Measurements from ENCODE around the gene GLG1. TPM values are rescaled to one million over a fixed set of nuclear protein-coding genes. Genes with fewer than 3 reads are reported as not detected.
"Not testable (repeated sequence)": the region's sequence is repeated elsewhere in the genome, so short reads cannot be mapped to it uniquely, and the experiment has no call there.

GLG1 gene
- total RNA-seq, 1 donor from 2014 or later, result 102 TPM

DNA sequence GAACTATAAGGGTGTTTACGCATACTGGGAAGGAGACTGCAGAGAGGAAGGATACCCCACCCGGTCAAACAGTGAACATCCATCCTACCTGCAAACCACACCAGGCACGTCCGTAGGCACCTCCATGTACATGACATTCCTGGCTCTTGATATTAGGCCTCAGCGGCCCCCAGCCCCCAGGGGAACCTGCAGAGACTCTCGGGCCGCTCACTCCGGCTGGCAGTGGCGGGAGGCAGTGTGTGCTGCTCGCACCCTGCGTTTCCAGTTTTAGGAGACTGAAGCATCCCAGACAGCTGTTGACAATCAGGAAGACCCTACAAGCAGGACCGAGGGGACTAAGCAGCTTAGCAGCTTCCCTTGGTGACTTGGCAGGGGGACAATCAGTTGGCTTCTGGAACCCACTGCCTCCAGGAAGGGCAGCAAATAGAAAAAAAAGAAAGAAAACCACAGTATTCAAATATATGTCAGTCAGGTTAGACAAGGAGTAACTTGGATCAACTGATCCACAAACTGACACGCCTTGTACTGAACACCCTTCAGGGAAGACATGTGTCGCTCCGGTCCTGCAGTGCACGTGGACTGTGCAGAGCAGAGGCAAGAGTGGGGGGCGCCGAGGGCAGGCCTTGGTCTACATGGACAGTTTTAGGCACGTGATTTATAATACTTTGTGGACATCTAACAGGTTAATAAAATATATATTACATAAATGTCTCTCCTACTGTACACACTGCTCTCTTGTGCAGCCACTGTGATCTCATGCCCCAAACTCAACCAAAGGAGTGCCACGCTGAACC is 155.8 kb downstream of the GLG1 start:
- peak; percentile 68 for DNase-seq (ENCODE audit: low spot score)

DNA sequence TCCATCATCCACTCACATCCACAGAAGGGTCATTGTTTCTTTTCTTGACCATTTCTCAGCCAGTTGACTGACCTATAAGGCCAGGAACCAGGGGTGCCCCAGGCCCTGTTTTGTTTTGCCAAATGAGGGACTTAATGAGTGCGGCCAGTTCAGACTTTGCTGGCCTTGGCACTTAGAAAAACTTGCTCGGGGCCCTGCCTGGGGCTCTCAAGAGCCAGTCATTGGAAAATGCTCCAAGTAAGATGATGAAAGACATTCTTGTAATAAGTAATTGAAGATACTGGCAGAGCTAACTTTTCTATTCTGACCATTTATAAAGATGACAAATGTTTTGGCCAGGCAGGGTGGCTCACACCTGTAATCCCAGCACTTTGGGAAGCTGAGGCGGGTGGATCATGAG is 156.7 kb downstream of the GLG1 start:
- DNase-seq (ENCODE audit: low spot score), result no peak

GRCh38 chr16:74449470-74449869 is 157.4 kb downstream of the GLG1 start:
- DNase-seq (ENCODE audit: low spot score), result no peak

DNA sequence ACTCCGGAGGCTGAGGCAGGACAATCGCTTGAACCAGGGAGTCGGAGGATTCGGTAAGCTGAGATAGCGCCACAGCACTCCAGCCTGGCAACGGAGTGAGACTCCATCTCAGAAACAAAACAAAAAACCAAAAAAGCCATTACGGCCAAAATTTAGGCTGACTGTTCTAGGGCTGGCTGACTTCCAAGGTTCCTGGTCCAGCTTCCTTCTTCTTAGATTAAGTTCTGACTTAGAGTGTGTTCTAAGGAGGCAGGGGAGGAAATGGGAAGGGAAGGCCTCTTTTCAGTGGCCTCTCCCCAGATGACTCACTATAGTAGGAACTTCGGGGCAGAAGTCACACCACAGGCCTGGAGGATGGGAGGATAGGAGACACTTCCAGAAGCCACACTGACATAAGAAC is 157.9 kb downstream of the GLG1 start:
- no peak for DNase-seq (ENCODE audit: low spot score)

DNA sequence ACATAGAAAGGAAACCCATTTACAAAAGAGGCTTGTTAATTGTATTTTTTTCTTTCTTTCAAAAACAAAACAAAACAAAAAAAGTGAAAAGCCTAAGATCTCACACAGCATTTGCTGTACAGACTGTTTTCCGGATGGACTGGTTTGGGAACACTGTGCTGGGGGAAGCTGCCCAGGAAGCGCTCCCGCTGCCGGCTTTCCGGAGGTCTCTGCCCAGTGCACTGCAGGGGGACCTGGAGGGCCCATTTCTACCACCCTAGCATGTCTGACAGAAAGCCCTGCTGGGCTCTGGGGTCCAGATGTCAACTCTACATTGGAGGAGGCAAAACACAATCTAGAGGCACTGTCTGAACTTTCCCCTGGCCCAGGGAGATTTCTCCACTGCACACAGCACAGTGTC is 159.3 kb downstream of the GLG1 start:
- DNase-seq (ENCODE audit: low spot score), result no peak

DNA sequence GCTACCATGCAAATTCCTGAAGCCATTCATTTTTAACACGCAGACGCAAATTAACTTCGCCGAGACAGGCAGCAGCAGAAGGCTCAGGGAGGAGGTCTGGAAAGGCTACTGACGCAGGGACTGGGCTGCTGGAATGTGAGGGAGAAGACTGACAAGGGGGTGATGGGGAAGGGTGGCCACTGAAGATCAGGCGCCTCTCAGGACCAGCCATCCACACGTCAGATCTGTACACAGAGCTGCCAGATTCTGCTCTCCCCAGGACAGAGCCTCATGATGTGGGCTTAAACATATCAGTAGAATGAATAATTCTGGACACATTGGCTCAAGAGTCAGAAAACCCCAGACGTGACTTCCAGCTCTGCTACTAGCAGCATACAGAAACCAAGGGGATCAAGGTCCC is 160.0 kb downstream of the GLG1 start:
- no peak for DNase-seq (ENCODE audit: low spot score)

DNA sequence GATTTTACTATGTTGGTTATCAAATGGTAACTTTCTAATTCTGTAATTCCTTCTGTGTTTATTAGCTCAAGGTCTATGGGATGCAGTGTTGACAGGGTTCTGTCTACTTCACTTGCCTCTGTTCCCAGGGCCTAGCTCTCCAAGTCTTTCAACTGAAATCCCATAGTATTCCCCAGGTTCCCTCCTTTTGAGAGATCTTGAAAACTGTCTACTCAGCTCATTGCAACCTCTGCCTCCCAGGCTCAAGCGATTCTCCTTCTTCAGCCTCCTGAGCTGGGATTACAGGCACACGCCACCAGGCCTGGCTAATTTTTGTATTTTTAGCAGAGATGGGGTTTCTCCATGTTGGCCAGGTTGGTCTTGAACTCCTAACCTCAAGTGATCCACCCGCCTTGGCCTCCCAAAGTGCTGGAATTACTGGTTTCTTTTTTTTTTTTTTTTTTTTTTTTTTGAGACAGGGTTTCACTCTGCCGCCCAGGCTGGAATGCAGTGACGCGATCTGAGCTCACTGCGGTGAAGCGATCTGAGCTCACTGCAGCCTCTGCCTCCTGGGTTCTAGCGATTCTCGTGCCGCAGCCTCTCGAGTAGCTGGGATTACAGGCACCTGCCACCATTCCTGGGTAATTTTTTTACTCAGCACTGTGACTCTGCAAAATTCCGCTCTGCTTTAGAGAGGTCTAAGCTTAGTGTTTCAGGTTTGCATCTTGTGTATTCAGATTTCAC is 163.1 kb downstream of the GLG1 start:
- not testable (repeated sequence) for DNase-seq (ENCODE audit: low spot score)

- DNase-seq (ENCODE audit: low spot score), result no peak
These were observed 167.2 kb downstream of the GLG1 start for GRCh38 chr16:74439685-74440084.

DNA sequence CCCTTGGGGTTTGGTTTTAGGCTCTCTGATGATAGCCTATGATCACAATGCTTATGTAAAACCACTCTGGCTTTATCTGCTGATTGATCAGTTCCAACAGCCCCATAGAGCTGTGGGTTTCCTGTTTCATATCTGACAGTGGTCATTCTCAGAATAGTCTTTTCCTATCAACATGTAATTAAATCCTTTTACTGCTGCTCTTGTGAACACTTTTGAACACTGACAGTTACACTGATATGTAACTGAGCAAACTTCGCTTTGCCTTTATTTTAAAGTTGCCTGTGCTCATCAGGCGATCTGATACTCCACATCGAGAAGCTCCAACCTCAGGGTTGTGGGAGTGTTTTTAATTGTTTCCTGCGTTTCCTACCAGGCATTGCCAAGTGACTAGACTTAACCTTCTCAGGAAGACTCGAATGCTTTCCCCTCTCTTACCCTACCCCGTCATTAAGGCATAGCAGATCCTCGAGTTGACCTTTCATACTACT is 168.4 kb downstream of the GLG1 start:
- no peak for DNase-seq (ENCODE audit: low spot score)

- no peak for DNase-seq (ENCODE audit: low spot score)
These were observed 175.4 kb downstream of the GLG1 start for GRCh38 chr16:74431516-74431915.

GRCh38 chr16:74430036-74430712 is 176.7 kb downstream of the GLG1 start:
- not testable (repeated sequence) for DNase-seq (ENCODE audit: low spot score)

GRCh38 chr16:74428493-74428892 is 178.4 kb downstream of the GLG1 start:
- DNase-seq (ENCODE audit: low spot score), result not testable (repeated sequence)

- DNase-seq (ENCODE audit: low spot score), result not testable (repeated sequence)
These were observed 181.2 kb downstream of the GLG1 start for GRCh38 chr16:74425751-74426150.

DNA sequence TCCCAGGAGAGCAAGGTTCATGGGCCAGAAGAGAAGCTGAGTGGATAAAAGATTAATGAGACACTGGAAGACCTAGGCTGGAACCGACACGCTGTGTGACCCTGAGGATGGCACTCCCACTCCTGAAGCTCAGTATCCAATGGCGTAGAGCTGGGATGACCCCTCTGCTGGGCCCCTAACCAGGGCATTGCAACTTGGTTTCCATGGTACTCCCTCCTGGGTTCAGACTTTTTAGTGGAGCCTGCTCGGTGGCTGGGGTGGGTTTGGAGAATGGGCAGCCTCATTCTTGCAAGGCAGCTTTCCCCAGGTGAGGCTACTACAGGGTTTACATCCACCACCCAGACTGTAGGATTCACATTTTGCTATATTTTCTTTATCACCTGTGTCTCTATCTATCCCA is 183.2 kb downstream of the GLG1 start:
- not testable (repeated sequence) for DNase-seq (ENCODE audit: low spot score)

- not testable (repeated sequence) for DNase-seq (ENCODE audit: low spot score)
These were observed 184.8 kb downstream of the GLG1 start for GRCh38 chr16:74422086-74422485.

DNA sequence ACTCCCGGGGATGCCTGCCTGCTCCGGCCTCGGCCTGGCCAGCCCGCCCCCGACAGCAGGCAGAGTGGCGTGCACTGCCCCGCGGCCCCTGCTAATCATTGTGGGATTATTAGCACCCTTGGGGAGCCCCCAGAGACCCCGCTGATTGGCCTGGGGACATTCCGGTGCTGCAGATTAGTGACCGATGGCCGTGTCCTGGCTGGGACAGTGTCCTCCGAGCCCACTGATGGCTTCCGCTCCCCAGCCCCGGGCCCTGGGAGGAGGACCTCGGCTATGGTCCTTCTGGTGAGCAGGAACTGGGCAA is 185.5 kb downstream of the GLG1 start:
- not testable (repeated sequence) for DNase-seq (ENCODE audit: low spot score)

DNA sequence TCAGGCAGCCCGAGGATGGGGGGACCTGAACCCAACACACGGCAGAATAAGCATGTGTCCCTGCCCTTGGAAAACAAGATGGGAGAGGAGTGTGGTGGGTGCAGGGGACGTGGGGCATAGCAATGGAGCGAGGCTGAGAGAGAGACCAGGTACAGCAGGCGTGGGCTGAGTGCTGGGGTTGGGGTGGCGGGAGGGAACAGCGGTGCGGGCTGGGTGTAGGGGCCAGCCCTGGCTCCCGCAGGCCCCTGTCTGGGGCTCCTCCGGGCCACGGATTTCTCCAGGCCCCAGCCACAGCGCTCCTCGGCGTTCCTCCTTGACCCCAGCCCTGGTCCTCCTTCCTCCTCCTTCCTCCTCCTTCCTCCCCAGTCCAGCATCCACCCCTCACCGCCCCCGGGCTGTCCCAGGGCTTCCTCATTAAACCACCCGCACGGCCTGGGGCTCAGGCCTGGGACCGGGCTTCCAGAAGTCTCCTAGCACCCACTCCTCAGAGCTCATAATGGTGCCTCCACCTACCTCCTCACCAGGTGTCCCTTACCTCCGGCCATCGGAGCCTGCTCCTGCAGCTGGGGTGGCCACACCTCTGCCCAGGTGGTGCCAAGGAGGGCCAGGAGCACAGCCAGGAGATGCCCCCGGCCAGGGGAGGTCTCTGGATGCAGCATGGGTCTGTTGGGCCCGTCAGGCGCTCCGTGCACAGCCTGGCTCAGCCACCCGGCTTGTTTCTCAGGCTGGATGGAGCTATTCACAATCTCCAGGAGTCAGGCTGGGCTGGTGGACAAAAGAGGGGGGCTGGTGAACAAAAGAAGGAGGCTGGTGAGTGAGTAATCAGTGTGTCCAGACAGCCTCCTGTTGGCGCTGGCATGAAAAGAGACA is 186.1 kb downstream of the GLG1 start, which contains the start of gene CLEC18B:
Gene CLEC18B, minus strand, starts transcription at position 867 of the 870 bp plus-strand sequence. Its CDS starts 208 bp downstream, at position 659.
- DNase-seq (ENCODE audit: low spot score), result not testable (repeated sequence)

DNA sequence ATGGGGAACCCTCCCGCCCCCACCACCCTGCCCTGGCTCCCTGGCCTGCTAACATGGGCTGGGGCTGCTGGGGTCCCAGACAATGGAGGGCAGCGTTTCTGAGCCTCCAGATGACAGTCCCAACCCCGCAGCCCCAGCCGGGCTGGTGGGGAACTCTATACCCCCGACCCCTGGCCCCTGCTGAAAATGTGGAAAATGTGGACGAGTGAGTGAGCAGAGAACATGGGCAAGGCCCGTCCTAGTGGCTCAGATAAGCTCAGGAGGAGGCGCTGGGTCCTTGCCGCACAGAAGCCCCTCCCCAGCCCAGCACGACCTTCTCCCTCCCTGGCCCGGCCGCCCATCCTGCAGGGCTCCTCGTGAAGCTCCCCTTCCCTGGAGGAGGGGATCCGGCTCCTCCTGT is 187.1 kb downstream of the GLG1 start:
- DNase-seq (ENCODE audit: low spot score), result not testable (repeated sequence)

DNA sequence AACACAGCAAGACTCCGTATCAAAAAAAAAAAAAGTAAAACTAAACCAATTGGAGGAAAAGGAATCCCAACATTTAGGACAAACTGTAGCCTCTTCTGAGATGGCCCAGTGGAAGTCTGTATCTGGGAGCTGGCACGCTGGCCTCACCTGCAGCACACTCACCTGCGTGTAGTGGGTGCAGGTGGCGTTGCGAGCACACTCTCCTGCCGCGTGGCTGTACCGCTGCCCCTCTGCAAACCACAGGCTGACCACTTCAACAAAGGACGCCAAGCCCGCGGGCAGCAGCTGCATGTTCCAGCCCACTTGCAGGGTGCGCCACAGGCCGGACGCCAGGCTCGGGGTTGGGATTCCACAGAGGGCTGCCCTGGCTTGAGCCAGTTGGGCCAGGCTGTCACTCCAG is 189.0 kb downstream of the GLG1 start:
- DNase-seq (ENCODE audit: low spot score), result not testable (repeated sequence)

GRCh38 chr16:74413920-74414319 is 193.0 kb downstream of the GLG1 start:
- DNase-seq (ENCODE audit: low spot score), result peak; percentile 89

DNA sequence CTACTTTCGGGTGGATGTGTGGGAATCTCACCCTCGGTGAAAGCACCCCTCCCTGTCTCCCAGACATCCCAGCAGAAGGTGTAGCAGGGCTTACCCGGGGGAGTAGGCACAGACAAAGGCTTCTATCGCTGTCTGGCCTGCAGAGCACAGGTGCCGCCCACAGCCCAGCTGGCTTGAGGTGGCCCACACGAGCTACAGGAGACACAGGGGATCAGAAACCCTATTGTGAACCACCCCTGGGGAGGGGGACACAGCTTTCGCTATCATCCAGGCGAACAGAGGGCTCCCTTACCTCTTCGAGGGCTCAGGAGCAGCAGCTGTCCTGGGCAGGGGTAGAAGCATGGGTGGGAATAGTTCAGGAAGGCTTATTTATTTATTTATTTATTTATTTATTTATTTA is 193.4 kb downstream of the GLG1 start:
- DNase-seq (ENCODE audit: low spot score), result peak; percentile 90
